ENCODE results near the gene KRTAP9-1. TPM values are rescaled to one million over a fixed set of nuclear protein-coding genes. Genes with fewer than 3 reads are reported as not detected.
"Not testable (repeated sequence)": the region's sequence is repeated elsewhere in the genome, so short reads cannot be mapped to it uniquely, and the experiment has no call there.

Gene KRTAP9-1
- total and polyA plus RNA-seq, 2 experiments from 2014 or later: not detected

DNA sequence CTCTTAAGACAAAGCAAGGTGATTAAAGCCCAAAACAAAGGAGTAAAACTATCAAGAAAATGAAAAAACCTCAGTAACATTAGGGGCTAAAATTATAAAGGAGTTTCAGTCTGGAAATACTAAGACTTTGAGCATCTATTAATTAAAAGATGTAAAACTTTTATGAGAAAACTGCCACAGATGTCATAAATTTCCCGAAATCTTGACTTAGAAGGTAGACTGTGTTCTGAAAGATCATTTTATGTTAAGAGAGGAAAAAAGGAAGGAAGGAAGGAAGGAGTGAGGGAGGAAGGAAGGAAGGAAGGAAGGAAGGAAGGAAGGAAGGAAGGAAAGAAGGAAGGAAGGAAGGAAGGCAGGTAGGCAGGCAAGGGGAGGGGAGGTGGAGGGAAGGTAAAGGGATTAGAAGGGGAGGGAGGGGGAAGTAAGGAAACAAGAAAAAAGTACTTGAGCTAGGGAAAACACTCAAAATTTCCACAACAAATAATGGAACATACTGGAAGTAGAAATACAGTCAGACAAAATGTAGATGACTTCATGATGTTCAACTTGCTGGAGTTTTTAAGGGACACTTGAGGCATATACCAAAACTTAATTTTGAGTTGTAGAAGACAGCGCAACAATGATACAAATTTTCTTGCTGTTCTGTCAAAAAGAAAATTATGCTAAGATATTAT, 42.0 kb upstream of the KRTAP9-1 start:
- H3K9me3 ChIP-seq (ENCODE audit: low read depth): no peaks in the 10 kb centered on the region
- no peak for DNase-seq (ENCODE audit: low read depth in 1 of 2, low spot score in 1 of 2)
- peaks cover 8% of the 10 kb centered on the region for H3K27me3 ChIP-seq
- no peak overlapping the region for H3K27ac ChIP-seq
- no peak for TF ChIP-seq CTCF (IDR thresholded peaks at IDR 0.05; ENCODE audit: low read depth, low read length)
- H3K36me3 ChIP-seq: no peaks in the 10 kb centered on the region
- no peak overlapping the region for H3K4me3 ChIP-seq
- no peaks in the 10 kb centered on the region for H3K4me1 ChIP-seq (ENCODE audit: low read depth)

DNA sequence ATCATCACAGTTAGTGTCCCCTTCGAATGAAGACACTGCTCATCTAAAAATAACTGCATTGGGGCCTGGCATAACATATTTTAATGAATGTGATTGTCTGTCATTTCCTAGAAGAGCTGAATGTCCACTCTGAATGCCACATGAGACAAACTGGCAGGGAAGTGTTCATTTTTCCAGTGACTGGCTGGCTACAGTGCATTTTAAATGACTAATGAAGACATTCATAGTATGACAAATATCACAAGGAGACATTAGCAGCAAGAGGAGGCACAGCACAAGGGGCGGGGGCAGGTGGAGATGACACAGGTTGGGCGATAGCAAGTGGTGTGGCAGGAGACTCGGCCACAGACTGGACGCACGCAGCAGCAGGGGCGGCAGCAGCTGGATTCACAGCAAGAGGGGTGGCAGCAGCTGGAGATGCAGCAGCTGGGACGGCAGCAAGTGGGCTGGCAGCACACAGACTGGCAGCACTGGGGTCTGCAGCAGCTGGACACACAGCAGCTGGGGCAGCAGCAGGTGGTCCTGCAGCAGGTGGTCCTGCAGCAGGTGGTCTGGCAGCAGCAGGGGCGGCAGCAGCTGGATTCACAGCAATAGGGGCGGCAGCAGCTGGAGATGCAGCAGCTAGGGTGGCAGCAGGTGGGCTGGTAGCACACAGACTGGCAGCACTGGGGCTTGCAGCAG, 40.6 kb upstream of the KRTAP9-1 start:
- not testable (repeated sequence) for H3K4me3 ChIP-seq; H3K27ac ChIP-seq; DNase-seq (ENCODE audit: low read depth in 1 of 2, low spot score in 1 of 2); H3K9me3 ChIP-seq (ENCODE audit: low read depth); H3K27me3 ChIP-seq; H3K4me1 ChIP-seq (ENCODE audit: low read depth); H3K36me3 ChIP-seq

DNA sequence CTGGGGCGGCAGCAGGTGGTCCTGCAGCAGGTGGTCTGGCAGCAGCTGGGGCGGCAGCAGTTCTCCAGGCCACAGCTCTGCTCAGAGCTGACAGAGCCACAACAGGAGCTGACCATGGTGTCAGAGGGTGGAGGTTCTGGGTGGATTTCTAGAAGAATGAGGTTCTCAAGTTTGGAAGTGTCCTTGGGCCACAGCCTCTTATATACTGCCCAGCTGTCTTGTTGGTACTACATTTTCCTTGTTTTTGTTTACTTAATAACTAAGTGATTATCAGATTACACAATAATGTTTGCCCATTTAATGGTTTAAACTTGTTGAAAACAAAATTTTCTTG, 40.1 kb upstream of the KRTAP9-1 start, which contains the start of gene KRTAP4-5:
TSS of gene KRTAP4-5 (minus strand) at position 174 of the 334 bp plus-strand sequence. CDS start at position 116, 58 bp downstream.
- H3K27me3 ChIP-seq: peaks cover 8% of the 10 kb centered on the region
- no peaks in the 10 kb centered on the region for H3K4me1 ChIP-seq (ENCODE audit: low read depth)
- H3K4me3 ChIP-seq: no peak within 1 kb of the TSS
- no peak for DNase-seq (ENCODE audit: low read depth in 1 of 2, low spot score in 1 of 2)
- no peaks in the 10 kb centered on the region for H3K36me3 ChIP-seq
- TF ChIP-seq CTCF (IDR thresholded peaks at IDR 0.05; ENCODE audit: low read depth, low read length): no peak
- no peak within 1 kb of the TSS for H3K27ac ChIP-seq
- no peaks in the 10 kb centered on the region for H3K9me3 ChIP-seq (ENCODE audit: low read depth)

DNA sequence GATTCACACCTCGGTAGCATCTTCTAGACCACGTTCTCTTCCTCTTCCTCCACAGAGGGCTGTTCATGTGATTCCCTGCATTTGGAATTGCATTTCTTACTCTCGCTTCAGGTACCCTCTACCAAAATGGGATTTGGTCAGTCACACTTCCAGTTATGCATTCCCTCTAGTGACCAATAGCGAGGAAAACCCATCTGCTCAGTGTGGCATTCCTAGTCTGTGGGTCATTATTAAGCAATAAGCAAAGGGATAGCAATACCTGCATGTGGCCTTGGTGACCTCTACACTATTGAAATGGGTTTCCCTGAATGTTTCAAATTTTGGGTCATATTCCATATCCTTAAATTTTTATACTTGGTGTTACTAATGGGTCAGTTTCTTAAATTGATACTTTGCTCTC, 39.7 kb upstream of the KRTAP9-1 start:
- H3K27ac ChIP-seq: no peak overlapping the region
- TF ChIP-seq CTCF (IDR thresholded peaks at IDR 0.05; ENCODE audit: low read depth, low read length): no peak
- H3K27me3 ChIP-seq: peaks cover 8% of the 10 kb centered on the region
- no peak overlapping the region for H3K4me3 ChIP-seq
- no peaks in the 10 kb centered on the region for H3K4me1 ChIP-seq (ENCODE audit: low read depth)
- DNase-seq (ENCODE audit: low read depth in 1 of 2, low spot score in 1 of 2): no peak
- H3K9me3 ChIP-seq (ENCODE audit: low read depth): no peaks in the 10 kb centered on the region
- H3K36me3 ChIP-seq: no peaks in the 10 kb centered on the region

GRCh38 chr17:41151525-41151924, 38.2 kb upstream of the KRTAP9-1 start:
- no peaks in the 10 kb centered on the region for H3K9me3 ChIP-seq (ENCODE audit: low read depth)
- peaks cover 8% of the 10 kb centered on the region for H3K27me3 ChIP-seq
- no peak overlapping the region for H3K4me3 ChIP-seq
- DNase-seq (ENCODE audit: low read depth in 1 of 2, low spot score in 1 of 2): no peak
- TF ChIP-seq CTCF (IDR thresholded peaks at IDR 0.05; ENCODE audit: low read depth, low read length): no peak
- no peaks in the 10 kb centered on the region for H3K4me1 ChIP-seq (ENCODE audit: low read depth)
- H3K36me3 ChIP-seq: no peaks in the 10 kb centered on the region
- H3K27ac ChIP-seq: no peak overlapping the region

DNA sequence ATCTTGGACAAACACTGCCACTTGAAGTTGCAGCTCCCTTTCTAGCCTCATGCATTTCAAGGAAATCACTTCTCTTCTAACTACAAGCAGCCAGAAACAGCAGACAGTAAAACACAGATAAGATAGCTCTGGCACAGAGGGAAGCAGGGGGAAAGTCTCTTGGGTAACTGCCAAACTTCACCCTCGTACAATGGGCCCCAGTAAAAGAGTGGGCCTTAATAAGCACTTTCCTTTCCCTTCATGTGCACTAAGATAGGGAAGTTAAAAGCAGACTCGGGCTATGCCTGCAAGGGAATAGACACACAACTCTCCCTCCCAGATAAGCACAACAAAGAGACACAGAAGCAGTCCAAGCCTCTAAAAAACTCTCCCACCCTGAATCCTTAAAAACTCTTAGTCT, 35.8 kb upstream of the KRTAP9-1 start:
- H3K4me1 ChIP-seq (ENCODE audit: low read depth): no peaks in the 10 kb centered on the region
- no peaks in the 10 kb centered on the region for H3K36me3 ChIP-seq
- peak; percentile 3 to 35 for DNase-seq (ENCODE audit: low read depth in 1 of 2, low spot score in 1 of 2)
- H3K27ac ChIP-seq: peak overlapping the region; percentile 81
- H3K4me3 ChIP-seq: no peak overlapping the region
- peaks cover 5% of the 10 kb centered on the region for H3K27me3 ChIP-seq
- TF ChIP-seq CTCF (IDR thresholded peaks at IDR 0.05; ENCODE audit: low read depth, low read length): no peak
- no peaks in the 10 kb centered on the region for H3K9me3 ChIP-seq (ENCODE audit: low read depth)

DNA sequence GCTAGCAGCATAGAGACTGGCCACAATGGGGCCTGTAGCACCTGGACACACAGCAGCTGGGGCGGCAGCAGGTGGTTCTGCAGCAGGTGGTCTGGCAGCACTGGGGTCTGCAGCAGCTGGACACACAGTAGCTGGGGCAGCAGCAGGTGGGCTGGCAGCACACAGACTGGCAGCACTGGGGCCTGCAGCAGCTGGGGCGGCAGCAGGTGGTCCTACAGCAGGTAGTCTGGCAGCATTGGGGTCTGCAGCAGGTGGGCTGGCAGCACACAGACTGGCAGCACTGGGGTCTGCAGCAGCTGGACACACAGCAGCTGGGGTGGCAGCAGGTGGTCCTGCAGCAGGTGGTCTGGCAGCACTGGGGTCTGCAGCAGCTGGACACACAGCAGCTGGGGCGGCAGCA, 29.5 kb upstream of the KRTAP9-1 start:
- not testable (repeated sequence) for H3K4me1 ChIP-seq (ENCODE audit: low read depth); H3K4me3 ChIP-seq; DNase-seq (ENCODE audit: low read depth in 1 of 2, low spot score in 1 of 2); H3K36me3 ChIP-seq; H3K9me3 ChIP-seq (ENCODE audit: low read depth); H3K27ac ChIP-seq
- H3K27me3 ChIP-seq: peaks cover 15% of the 10 kb centered on the region

Data from cardiac muscle cell (in vitro differentiated cells and primary cell).